Smooth muscle cell (in vitro differentiated cells): Measurements from ENCODE around the gene MRS2. TPM values are rescaled to one million over a fixed set of nuclear protein-coding genes. Genes with fewer than 3 reads are reported as not detected.
"Not testable (repeated sequence)": the region's sequence is repeated elsewhere in the genome, so short reads cannot be mapped to it uniquely, and the experiment has no call there.

ENCODE experiments used
- DNase-seq: peaks from one replicate; lab custom pipeline; 2025; ENCODE audit not compliant: unreplicated experiment; lab: John Stamatoyannopoulos, UW
- H2AFZ ChIP-seq: fragments of 200-600 bp; sonication (generic); 2 replicates; pipeline ENCODE4 v1.6.0; 2016; ENCODE audit warnings: antibody characterized with exemption, low read depth, mild to moderate bottlenecking
- H3F3A ChIP-seq: fragments of 200-600 bp; sonication (generic); 2 replicates; pipeline ENCODE4 v1.6.0; 2017; ENCODE audit warnings: antibody characterized with exemption, low read depth
- H3K27ac ChIP-seq: fragments of 200-600 bp; sonication (generic); 2 replicates; pipeline ENCODE4 v1.5.1; 2016; ENCODE audit warnings: low read depth, mild to moderate bottlenecking
- H3K27me3 ChIP-seq: fragments of 200-600 bp; sonication (generic); 2 replicates; pipeline ENCODE4 v1.6.1; 2016; ENCODE audit warnings: low read depth, mild to moderate bottlenecking
- H3K36me3 ChIP-seq: fragments of 200-600 bp; sonication (generic); 2 replicates; pipeline ENCODE4 v1.5.1; 2016; ENCODE audit warnings: low read depth
- H3K4me1 ChIP-seq: fragments of 200-600 bp; sonication (generic); 2 replicates; pipeline ENCODE4 v1.5.1; 2016; ENCODE audit warnings: low read depth
- H3K4me2 ChIP-seq: fragments of 200-600 bp; sonication (generic); 2 replicates; pipeline ENCODE4 v1.6.0; 2016; ENCODE audit warnings: mild to moderate bottlenecking
- H3K4me3 ChIP-seq: fragments of 200-600 bp; sonication (generic); 2 replicates; pipeline ENCODE4 v1.5.1; 2016; ENCODE audit warnings: mild to moderate bottlenecking
- H3K79me2 ChIP-seq: fragments of 200-600 bp; sonication (generic); 2 replicates; pipeline ENCODE4 v1.6.0; 2016; ENCODE audit warnings: low read depth, mild to moderate bottlenecking
- H3K9ac ChIP-seq: fragments of 200-600 bp; sonication (generic); 2 replicates; pipeline ENCODE4 v1.6.0; 2016; ENCODE audit warnings: low read depth
- H3K9me3 ChIP-seq: fragments of 200-600 bp; sonication (generic); replicated peaks from 2 replicates; pipeline ENCODE4 v1.5.1; 2016; ENCODE audit warnings: low read depth
- H4K20me1 ChIP-seq: fragments of 200-600 bp; sonication (generic); 2 replicates; pipeline ENCODE4 v1.6.0; 2016; ENCODE audit warnings: low read depth
- CTCF ChIP-seq: fragments of 200-600 bp; sonication (generic); IDR thresholded peaks from 2 replicates; pipeline ENCODE4 v1.5.1; 2017; ENCODE audit warnings: borderline replicate concordance, mild to moderate bottlenecking, antibody characterized with exemption; ENCODE audit not compliant: insufficient read depth, poor library complexity, severe bottlenecking
- WGBS: methylation state at CpG from one replicate; pipeline ENCODE4 v1.1.7; 2016; ENCODE audit warnings: low lambda C conversion rate; 5-methylcytosine and 5-hydroxymethylcytosine counted together
- polyA plus RNA-seq: library from polyadenylated mRNA; unstranded; fragments of >200 nt; fragmentation: Nextera tagmentation; extraction: Ambion mirVana; gene quantifications from 2 replicates; pipeline ENCODE4 v1.2.1, GENCODE V29; 2016
- total RNA-seq: library from RNA; depleted of rRNA; stranded (reverse); fragments of >200 nt; gene quantifications from 2 replicates; pipeline ENCODE4 v1.2.3, GENCODE V29; 2014

The MRS2 gene
- total and polyA plus RNA-seq, 2 experiments from 2014 or later: 19.7 to 38.6 TPM

- DNase-seq, H3K4me3 ChIP-seq, H3K4me2 ChIP-seq, H3K9me3 ChIP-seq, H4K20me1 ChIP-seq, H2AFZ ChIP-seq, H3K27ac ChIP-seq, H3K9ac ChIP-seq, H3F3A ChIP-seq, H3K4me1 ChIP-seq, H3K79me2 ChIP-seq, H3K27me3 ChIP-seq, H3K36me3 ChIP-seq: not testable (repeated sequence)
- WGBS: 90% methylated on average over 5 of the region's 5 CpGs
Measured at GRCh38 chr6:24384369-24385130, 18.2 kb upstream of the MRS2 start.

GRCh38 chr6:24385536-24386269 is 17.0 kb upstream of the MRS2 start:
- no peak overlapping the region for H2AFZ ChIP-seq
- H3K9me3 ChIP-seq: no peaks in the 10 kb centered on the region
- H3K36me3 ChIP-seq: no peaks in the 10 kb centered on the region
- no peak overlapping the region for H3K9ac ChIP-seq
- H3K79me2 ChIP-seq: no peaks in the 10 kb centered on the region
- H3K4me3 ChIP-seq: no peak overlapping the region
- no peak overlapping the region for H3K4me2 ChIP-seq
- no peaks in the 10 kb centered on the region for H4K20me1 ChIP-seq
- H3F3A ChIP-seq: no peaks in the 10 kb centered on the region
- H3K27me3 ChIP-seq: no peaks in the 10 kb centered on the region
- DNase-seq: no peak
- H3K4me1 ChIP-seq: no peaks in the 10 kb centered on the region
- WGBS: 85% methylated on average over 8 of the region's 8 CpGs
- no peak overlapping the region for H3K27ac ChIP-seq
- no peak for TF ChIP-seq CTCF

- H3K9me3 ChIP-seq: no peaks in the 10 kb centered on the region
- TF ChIP-seq CTCF: no peak
- no peaks in the 10 kb centered on the region for H4K20me1 ChIP-seq
- H3K27me3 ChIP-seq: no peaks in the 10 kb centered on the region
- no peak for DNase-seq
- H2AFZ ChIP-seq: peak overlapping the region; percentile 4
- no peak overlapping the region for H3K27ac ChIP-seq
- no peaks in the 10 kb centered on the region for H3K36me3 ChIP-seq
- no peak overlapping the region for H3K4me3 ChIP-seq
- no peaks in the 10 kb centered on the region for H3K4me1 ChIP-seq
- 92% methylated on average over 1 of the region's 1 CpG for WGBS
- no peak overlapping the region for H3K9ac ChIP-seq
- H3K79me2 ChIP-seq: no peaks in the 10 kb centered on the region
- H3F3A ChIP-seq: no peaks in the 10 kb centered on the region
- H3K4me2 ChIP-seq: no peak overlapping the region
Measured at GRCh38 chr6:24387818-24388217, 14.9 kb upstream of the MRS2 start.

- Histone ChIP-seq H3K27ac (no peak overlapping the region), H3K9me3 (no peaks in the 10 kb centered on the region), H3K27me3 (no peaks in the 10 kb centered on the region), H3K79me2 (no peaks in the 10 kb centered on the region), H4K20me1 (no peaks in the 10 kb centered on the region), H3K9ac (no peak overlapping the region), H3K4me2 (no peak overlapping the region), H3F3A (no peaks in the 10 kb centered on the region), H3K4me3 (no peak overlapping the region), H3K4me1 (no peaks in the 10 kb centered on the region), H2AFZ (no peak overlapping the region), H3K36me3 (no peaks in the 10 kb centered on the region)
- TF ChIP-seq CTCF: no peak
- DNase-seq: no peak
- 74% methylated on average over 2 of the region's 2 CpGs for WGBS
Measured at GRCh38 chr6:24391208-24391607, 11.5 kb upstream of the MRS2 start.
